Measurements from ENCODE around the gene TNFRSF21.

DNA sequence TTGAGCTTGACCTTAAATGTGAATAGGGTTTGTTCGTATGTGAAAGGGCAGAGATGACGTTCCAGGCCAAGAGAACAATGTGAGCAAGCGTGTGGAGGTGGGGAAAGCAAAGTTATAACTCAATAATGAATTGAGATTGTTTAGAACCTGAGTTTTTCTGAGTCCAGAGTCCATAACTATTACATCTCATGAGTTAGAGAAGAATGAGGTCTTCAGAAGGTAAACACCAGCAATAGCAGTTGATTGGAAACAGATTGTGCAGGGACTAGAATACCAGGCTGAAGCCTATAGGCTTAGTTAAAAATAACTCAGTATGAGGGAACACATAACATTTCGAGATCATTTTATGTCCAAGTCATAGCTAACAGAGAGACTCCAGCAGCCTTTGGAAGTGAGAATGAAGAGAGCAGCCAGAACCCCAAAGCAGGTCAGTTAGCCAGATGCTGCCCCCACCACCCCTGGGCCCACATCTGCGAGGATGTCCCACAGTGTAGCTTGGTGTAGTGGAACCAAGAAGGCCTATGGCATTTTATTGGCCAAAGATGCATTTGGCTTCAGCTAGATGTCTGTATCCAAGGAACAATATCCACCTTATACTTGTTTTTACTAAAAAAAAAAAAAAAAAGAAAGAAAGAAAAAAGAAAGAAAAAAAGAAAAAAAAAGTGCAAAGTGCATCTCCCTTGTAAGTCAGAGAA is 121.7 kb downstream of the TNFRSF21 start:
- TF ChIP-seq, protein P1, sequence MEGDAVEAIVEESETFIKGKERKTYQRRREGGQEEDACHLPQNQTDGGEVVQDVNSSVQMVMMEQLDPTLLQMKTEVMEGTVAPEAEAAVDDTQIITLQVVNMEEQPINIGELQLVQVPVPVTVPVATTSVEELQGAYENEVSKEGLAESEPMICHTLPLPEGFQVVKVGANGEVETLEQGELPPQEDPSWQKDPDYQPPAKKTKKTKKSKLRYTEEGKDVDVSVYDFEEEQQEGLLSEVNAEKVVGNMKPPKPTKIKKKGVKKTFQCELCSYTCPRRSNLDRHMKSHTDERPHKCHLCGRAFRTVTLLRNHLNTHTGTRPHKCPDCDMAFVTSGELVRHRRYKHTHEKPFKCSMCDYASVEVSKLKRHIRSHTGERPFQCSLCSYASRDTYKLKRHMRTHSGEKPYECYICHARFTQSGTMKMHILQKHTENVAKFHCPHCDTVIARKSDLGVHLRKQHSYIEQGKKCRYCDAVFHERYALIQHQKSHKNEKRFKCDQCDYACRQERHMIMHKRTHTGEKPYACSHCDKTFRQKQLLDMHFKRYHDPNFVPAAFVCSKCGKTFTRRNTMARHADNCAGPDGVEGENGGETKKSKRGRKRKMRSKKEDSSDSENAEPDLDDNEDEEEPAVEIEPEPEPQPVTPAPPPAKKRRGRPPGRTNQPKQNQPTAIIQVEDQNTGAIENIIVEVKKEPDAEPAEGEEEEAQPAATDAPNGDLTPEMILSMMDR (IDR thresholded peaks at IDR 0.05): no peak
- no peak for TF ChIP-seq POLR2A (IDR thresholded peaks at IDR 0.05)
